WTC11 (cell line): ENCODE data around the gene SLC29A3. TPM values are rescaled to one million over a fixed set of nuclear protein-coding genes. Genes with fewer than 3 reads are reported as not detected.

ENCODE experiments used
- ATAC-seq: fragments of 200-7000 bp; cut with Tn5 transposase; 2 replicates; pipeline ENCODE4 v1.10.0; 2021; ENCODE audit warnings: mild to moderate bottlenecking, moderate library complexity
- CTCF ChIA-PET: fragments of 300-600 bp; sonication (Branson Sonifier 250); formaldehyde crosslinking; loops from one replicate; lab custom pipeline; 2021; ENCODE audit warnings: antibody characterized with exemption; lab: Charles Lee
- POLR2A ChIA-PET: fragments of 350-600 bp; sonication (Branson Sonifier 250); formaldehyde crosslinking; loops from one replicate; lab custom pipeline; 2021; ENCODE audit warnings: antibody characterized with exemption; lab: Charles Lee
- DNase-seq: peaks from one replicate; pipeline ENCODE4 v3.0.0; 2021; ENCODE audit warnings: low spot score
- H3K27ac Mint-ChIP-seq: 2 replicates; pipeline ENCODE4 v1.8.0; 2021; ENCODE audit warnings: mixed read lengths
- H3K27me3 Mint-ChIP-seq: 2 replicates; pipeline ENCODE4 v1.8.0; 2021; ENCODE audit warnings: low read depth, mild to moderate bottlenecking, moderate library complexity, mixed read lengths
- H3K36me3 Mint-ChIP-seq: 2 replicates; pipeline ENCODE4 v1.8.0; 2021; ENCODE audit warnings: mixed read lengths
- H3K4me1 Mint-ChIP-seq: 2 replicates; pipeline ENCODE4 v1.8.0; 2022; ENCODE audit warnings: mixed read lengths
- H3K4me3 Mint-ChIP-seq: 2 replicates; pipeline ENCODE4 v1.8.0; 2021; ENCODE audit warnings: mild to moderate bottlenecking, moderate library complexity, mixed read lengths
- H3K9me3 Mint-ChIP-seq: 2 replicates; pipeline ENCODE4 v1.8.0; 2021; ENCODE audit warnings: mixed read lengths
- ATF2 ChIP-seq: sonication (generic); formaldehyde crosslinking; IDR thresholded peaks from 2 replicates; pipeline ENCODE4 v1.8.1; 2022; ENCODE audit warnings: low read depth, missing genetic modification reagents, borderline replicate concordance
- CREB1 ChIP-seq: sonication (generic); formaldehyde crosslinking; IDR thresholded peaks from 2 replicates; pipeline ENCODE4 v1.8.0; 2023; ENCODE audit warnings: mild to moderate bottlenecking, missing genetic modification reagents
- CREM ChIP-seq: sonication (generic); formaldehyde crosslinking; IDR thresholded peaks from 2 replicates; pipeline ENCODE4 v1.8.1; 2022; ENCODE audit warnings: mild to moderate bottlenecking, missing genetic modification reagents, moderate library complexity
- E2F4 ChIP-seq: sonication (generic); formaldehyde crosslinking; IDR thresholded peaks from 2 replicates; pipeline ENCODE4 v1.8.1; 2022; ENCODE audit warnings: low read depth, mild to moderate bottlenecking, moderate library complexity, missing genetic modification reagents, borderline replicate concordance
- EMX1 ChIP-seq: fragments of 250-450 bp; sonication (Bioruptor Pico); IDR thresholded peaks from 2 replicates; pipeline ENCODE4 v1.8.0; 2021; ENCODE audit warnings: mild to moderate bottlenecking
- ESRRA ChIP-seq: sonication (generic); formaldehyde crosslinking; IDR thresholded peaks from 2 replicates; pipeline ENCODE4 v1.8.1; 2022; ENCODE audit warnings: mild to moderate bottlenecking, missing genetic modification reagents, borderline replicate concordance
- FOXJ3 ChIP-seq: sonication (generic); formaldehyde crosslinking; IDR thresholded peaks from 2 replicates; pipeline ENCODE4 v1.9.0; 2021; ENCODE audit warnings: missing genetic modification reagents, mild to moderate bottlenecking, borderline replicate concordance
- FOXK1 ChIP-seq: sonication (generic); formaldehyde crosslinking; IDR thresholded peaks from 2 replicates; pipeline ENCODE4 v1.8.0; 2022; ENCODE audit warnings: mild to moderate bottlenecking, moderate library complexity, missing genetic modification reagents
- FOXP4 ChIP-seq: sonication (generic); formaldehyde crosslinking; IDR thresholded peaks from 2 replicates; pipeline ENCODE4 v1.8.0; 2022; ENCODE audit warnings: mild to moderate bottlenecking, missing genetic modification reagents
- GRHL2 ChIP-seq: fragments of 250-450 bp; sonication (Bioruptor Pico); IDR thresholded peaks from 2 replicates; pipeline ENCODE4 v1.8.0; 2022; ENCODE audit warnings: mild to moderate bottlenecking, moderate library complexity; ENCODE audit not compliant: insufficient replicate concordance, severe bottlenecking
- GTF2I ChIP-seq: fragments of 250-450 bp; sonication (Bioruptor Pico); conservative IDR thresholded peaks from 2 replicates; pipeline ENCODE4 v1.4.0; 2021; ENCODE audit warnings: mild to moderate bottlenecking
- JUN ChIP-seq: sonication (generic); formaldehyde crosslinking; IDR thresholded peaks from 2 replicates; pipeline ENCODE4 v1.8.0; 2023; ENCODE audit warnings: mild to moderate bottlenecking, missing genetic modification reagents
- NFATC4 ChIP-seq: fragments of 250-450 bp; sonication (Bioruptor Pico); IDR thresholded peaks from 2 replicates; pipeline ENCODE4 v1.9.0; 2021; ENCODE audit warnings: mild to moderate bottlenecking
- NR1H2 ChIP-seq: sonication (generic); formaldehyde crosslinking; IDR thresholded peaks from 2 replicates; pipeline ENCODE4 v1.9.0; 2021; ENCODE audit warnings: mild to moderate bottlenecking, moderate library complexity, missing genetic modification reagents
- NR2C2 ChIP-seq: sonication (generic); formaldehyde crosslinking; IDR thresholded peaks from 2 replicates; pipeline ENCODE4 v1.8.0; 2022; ENCODE audit warnings: mild to moderate bottlenecking, missing genetic modification reagents
- OVOL2 ChIP-seq: fragments of 250-450 bp; sonication (Bioruptor Pico); IDR thresholded peaks from 2 replicates; pipeline ENCODE4 v1.9.0; 2021; ENCODE audit warnings: mild to moderate bottlenecking, borderline replicate concordance
- PRDM15 ChIP-seq: sonication (generic); formaldehyde crosslinking; IDR thresholded peaks from 2 replicates; pipeline ENCODE4 v1.8.0; 2022; ENCODE audit warnings: missing genetic modification reagents
- SOX15 ChIP-seq: fragments of 250-450 bp; sonication (Bioruptor Pico); IDR thresholded peaks from 2 replicates; pipeline ENCODE4 v1.9.0; 2021; ENCODE audit warnings: mild to moderate bottlenecking
- SP1 ChIP-seq: sonication (generic); formaldehyde crosslinking; conservative IDR thresholded peaks from 2 replicates; pipeline ENCODE4 v1.8.1; 2022; ENCODE audit warnings: missing genetic modification reagents
- TCF7 ChIP-seq: sonication (generic); formaldehyde crosslinking; IDR thresholded peaks from 2 replicates; pipeline ENCODE4 v1.8.0; 2022; ENCODE audit warnings: mild to moderate bottlenecking, low read depth, missing genetic modification reagents, moderate library complexity
- TP53 ChIP-seq: sonication (generic); formaldehyde crosslinking; IDR thresholded peaks from 2 replicates; pipeline ENCODE4 v1.8.1; 2023; ENCODE audit warnings: mild to moderate bottlenecking, missing genetic modification reagents
- ZBTB21 ChIP-seq: sonication (generic); formaldehyde crosslinking; IDR thresholded peaks from 2 replicates; pipeline ENCODE4 v1.8.1; 2023; ENCODE audit warnings: mild to moderate bottlenecking, missing genetic modification reagents, borderline replicate concordance
- ZNF121 ChIP-seq: sonication (generic); formaldehyde crosslinking; IDR thresholded peaks from 2 replicates; pipeline ENCODE4 v1.8.0; 2023; ENCODE audit warnings: missing genetic modification reagents
- ZNF219 ChIP-seq: sonication (generic); formaldehyde crosslinking; IDR thresholded peaks from 2 replicates; pipeline ENCODE4 v1.8.0; 2023; ENCODE audit warnings: missing genetic modification reagents, mild to moderate bottlenecking, borderline replicate concordance
- total RNA-seq: library from RNA; stranded (reverse); gene quantifications from 3 replicates; pipeline ENCODE4 v1.2.3, GENCODE V29; 2021

SLC29A3 gene
- total RNA-seq, 1 experiment from 2014 or later, result 9.2 TPM

GRCh38 chr10:71283410-71283809, 35.6 kb upstream of the SLC29A3 start:
- no peak for DNase-seq
- CTCF ChIA-PET, result interaction anchor here (1.0 to 6.3 kb wide), 4 partner anchors 9 to 380 kb away, joined by 3 to 57 read pairs (median 20); no protein-coding TSS in a partner anchor
- H3K27me3 Mint-ChIP-seq, result no peaks in the 10 kb centered on the region
- no peak overlapping the region for H3K4me3 Mint-ChIP-seq
- TF ChIP-seq CREM, result no peak
- no peak for TF ChIP-seq FOXK1
- TF ChIP-seq OVOL2 (CRISPR knock-in tag), result no peak
- TF ChIP-seq TCF7 (CRISPR knock-in tag), result no peak
- no peak for TF ChIP-seq EMX1
- TF ChIP-seq, all 79 proteins: peak for 0
- Mint-ChIP-seq H3K36me3 (peaks cover 15% of the 10 kb centered on the region), H3K4me1 (peaks cover 22% of the 10 kb centered on the region), H3K27ac (peak overlapping the region; percentile 85), H3K9me3 (no peaks in the 10 kb centered on the region)
- ATAC-seq, result no peak
- POLR2A ChIA-PET, result no interaction called here

- TF ChIP-seq OVOL2 (CRISPR knock-in tag) (no peak), NR2C2 (CRISPR knock-in tag) (no peak), CREB1 (CRISPR knock-in tag) (no peak), NFATC4 (CRISPR knock-in tag) (no peak)
- TF ChIP-seq, all 79 proteins: peak for 0
- CTCF ChIA-PET, result interaction anchor here (0.6 to 6.3 kb wide), 16 partner anchors 10 to 1212 kb away, joined by 3 to 57 read pairs (median 4); partner anchors contain the start of gene UNC5B
- H3K27ac Mint-ChIP-seq, result no peak overlapping the region
- H3K9me3 Mint-ChIP-seq, result no peaks in the 10 kb centered on the region
- DNase-seq (no peak), ATAC-seq (no peak)
- H3K4me3 Mint-ChIP-seq, result no peak overlapping the region
- H3K27me3 Mint-ChIP-seq, result no peaks in the 10 kb centered on the region
- H3K36me3 Mint-ChIP-seq, result peaks cover 18% of the 10 kb centered on the region
- peaks cover 18% of the 10 kb centered on the region for H3K4me1 Mint-ChIP-seq
- POLR2A ChIA-PET, result no interaction called here
Observed at GRCh38 chr10:71283876-71284275, 35.2 kb upstream of the SLC29A3 start.

GRCh38 chr10:71284544-71285179, 34.4 kb upstream of the SLC29A3 start:
- ChIA-PET CTCF (interaction anchor here (0.6 to 6.3 kb wide), 20 partner anchors 9 to 462 kb away, joined by 3 to 57 read pairs (median 4); partner anchors contain the start of gene UNC5B), POLR2A (no interaction called here)
- no peak overlapping the region for H3K4me3 Mint-ChIP-seq
- H3K4me1 Mint-ChIP-seq, result peaks cover 11% of the 10 kb centered on the region
- H3K27me3 Mint-ChIP-seq, result no peaks in the 10 kb centered on the region
- peaks cover 24% of the 10 kb centered on the region for H3K36me3 Mint-ChIP-seq
- no peak overlapping the region for H3K27ac Mint-ChIP-seq
- no peaks in the 10 kb centered on the region for H3K9me3 Mint-ChIP-seq
- no peak for ATAC-seq
- no peak for DNase-seq
- TF ChIP-seq GRHL2 (CRISPR knock-in tag) (no peak), FOXJ3 (no peak), GTF2I (CRISPR knock-in tag) (no peak), E2F4 (no peak), JUN (CRISPR knock-in tag) (no peak), ZBTB21 (CRISPR knock-in tag) (no peak), SP1 (CRISPR knock-in tag) (no peak), ZNF219 (CRISPR knock-in tag) (no peak), PRDM15 (CRISPR knock-in tag) (no peak), NR1H2 (CRISPR knock-in tag) (no peak), ATF2 (CRISPR knock-in tag) (no peak), ZNF121 (no peak), SOX15 (CRISPR knock-in tag) (no peak), FOXP4 (CRISPR knock-in tag) (no peak), TP53 (no peak), ESRRA (no peak)
